Astrocyte (in vitro differentiated cells and primary cell): Measurements from ENCODE around the gene TLCD5. TPM values are rescaled to one million over a fixed set of nuclear protein-coding genes. Genes with fewer than 3 reads are reported as not detected.

Source experiments
- DNase-seq: peaks from one replicate; pipeline ENCODE4 v3.0.0-alpha.2; 2010; ENCODE audit warnings: low read depth
- FAIRE-seq: peaks from 2 replicates; lab custom pipeline; 2011; peaks lifted over from hg19 to GRCh38; lab: Jason Lieb, UNC
- H2AFZ ChIP-seq: 2 replicates; pipeline ENCODE4 v1.6.0; 2012; ENCODE audit warnings: low read depth, low read length, inconsistent platforms
- H3K27ac ChIP-seq: 2 replicates; pipeline ENCODE4 v1.5.1; 2011; ENCODE audit warnings: low read depth, low read length, inconsistent platforms
- H3K27me3 ChIP-seq: 2 replicates; pipeline ENCODE4 v1.6.0; 2011; ENCODE audit warnings: low read length, inconsistent platforms; ENCODE audit not compliant: insufficient read depth
- H3K36me3 ChIP-seq: 2 replicates; pipeline ENCODE4 v1.5.1; 2011; ENCODE audit warnings: low read length, inconsistent platforms; ENCODE audit not compliant: insufficient read depth
- H3K4me1 ChIP-seq: 2 replicates; pipeline ENCODE4 v1.5.1; 2011; ENCODE audit warnings: low read length, inconsistent platforms; ENCODE audit not compliant: insufficient read depth
- H3K4me2 ChIP-seq: 2 replicates; pipeline ENCODE4 v1.6.0; 2012; ENCODE audit warnings: low read length, inconsistent platforms
- H3K4me3 ChIP-seq: 2 replicates; pipeline ENCODE4 v1.5.1; 2011; ENCODE audit warnings: low read depth, mild to moderate bottlenecking, low read length, inconsistent platforms; ENCODE audit not compliant: insufficient read depth
- H3K79me2 ChIP-seq: 2 replicates; pipeline ENCODE4 v1.6.0; 2012; ENCODE audit warnings: mild to moderate bottlenecking, low read length, inconsistent platforms; ENCODE audit not compliant: insufficient read depth
- H3K9ac ChIP-seq: 2 replicates; pipeline ENCODE4 v1.6.0; 2012; ENCODE audit warnings: mild to moderate bottlenecking, low read length, inconsistent platforms
- H3K9me3 ChIP-seq: 2 replicates; pipeline ENCODE4 v1.5.1; 2012; ENCODE audit warnings: low read depth, mild to moderate bottlenecking, low read length, inconsistent platforms; ENCODE audit not compliant: insufficient read depth
- H4K20me1 ChIP-seq: 2 replicates; pipeline ENCODE4 v1.6.0; 2012; ENCODE audit warnings: low read length, inconsistent platforms; ENCODE audit not compliant: insufficient read depth
- H3K27ac Mint-ChIP-seq: one replicate; pipeline ENCODE4 v1.8.0; 2021; ENCODE audit warnings: mild to moderate bottlenecking, mixed read lengths; ENCODE audit not compliant: unreplicated experiment
- H3K27me3 Mint-ChIP-seq: one replicate; pipeline ENCODE4 v1.8.0; 2021; ENCODE audit warnings: low read depth, mixed read lengths; ENCODE audit not compliant: unreplicated experiment
- H3K36me3 Mint-ChIP-seq: one replicate; pipeline ENCODE4 v1.8.0; 2021; ENCODE audit warnings: low read depth, mixed read lengths; ENCODE audit not compliant: unreplicated experiment
- H3K4me1 Mint-ChIP-seq: one replicate; pipeline ENCODE4 v1.8.0; 2021; ENCODE audit warnings: low read depth, mixed read lengths; ENCODE audit not compliant: unreplicated experiment
- H3K4me3 Mint-ChIP-seq: one replicate; pipeline ENCODE4 v1.8.0; 2021; ENCODE audit warnings: mild to moderate bottlenecking, moderate library complexity, mixed read lengths; ENCODE audit not compliant: unreplicated experiment
- H3K9me3 Mint-ChIP-seq: one replicate; pipeline ENCODE4 v1.8.0; 2021; ENCODE audit warnings: mild to moderate bottlenecking, mixed read lengths; ENCODE audit not compliant: unreplicated experiment
- CTCF ChIP-seq: IDR thresholded peaks from 2 replicates; pipeline ENCODE4 v1.5.1; 2011; ENCODE audit warnings: low read depth, mild to moderate bottlenecking, inconsistent platforms, low read length, moderate library complexity; ENCODE audit not compliant: insufficient read depth
- EZH2 ChIP-seq: IDR thresholded peaks from 2 replicates; pipeline ENCODE4 v1.6.1; 2012; ENCODE audit warnings: mild to moderate bottlenecking, low read length, inconsistent platforms; ENCODE audit not compliant: insufficient read depth
- total RNA-seq: library from RNA; stranded (reverse); gene quantifications from 2 replicates; pipeline ENCODE4 v1.2.1, GENCODE V29; 2021

The TLCD5 gene
- total RNA-seq, 1 donor from 2014 or later: 9.5 TPM

- no peak for FAIRE-seq
Measured at GRCh38 chr11:120294096-120294495, 31.0 kb upstream of the TLCD5 start.

GRCh38 chr11:120295099-120295498 is 30.0 kb upstream of the TLCD5 start:
- no peak overlapping the region for H3K27ac Mint-ChIP-seq
- H3K9me3 Mint-ChIP-seq: no peaks in the 10 kb centered on the region
- Histone ChIP-seq H3K4me2 (no peak overlapping the region), H3K36me3 (no peaks in the 10 kb centered on the region), H3K4me1 (peaks cover 2% of the 10 kb centered on the region), H3K9me3 (no peaks in the 10 kb centered on the region), H2AFZ (no peak overlapping the region), H3K27me3 (peaks cover 45% of the 10 kb centered on the region), H3K27ac (no peak overlapping the region), H3K4me3 (no peak overlapping the region), H3K79me2 (no peaks in the 10 kb centered on the region), H3K9ac (no peak overlapping the region), H4K20me1 (no peaks in the 10 kb centered on the region)
- H3K4me3 Mint-ChIP-seq: no peak overlapping the region
- H3K4me1 Mint-ChIP-seq: no peaks in the 10 kb centered on the region
- H3K36me3 Mint-ChIP-seq: no peaks in the 10 kb centered on the region
- no peak for FAIRE-seq
- TF ChIP-seq EZH2 (no peak), CTCF (no peak)
- peaks cover 68% of the 10 kb centered on the region for H3K27me3 Mint-ChIP-seq
- DNase-seq: peak; percentile 37

More at GRCh38 chr11:120294096-120294495, 31.0 kb upstream of the TLCD5 start:
- no peak for DNase-seq
- Mint-ChIP-seq H3K27me3 (peaks cover 68% of the 10 kb centered on the region), H3K4me1 (no peaks in the 10 kb centered on the region), H3K27ac (no peak overlapping the region), H3K36me3 (no peaks in the 10 kb centered on the region), H3K4me3 (no peak overlapping the region), H3K9me3 (no peaks in the 10 kb centered on the region)
- H3K9ac ChIP-seq: no peak overlapping the region
- no peak overlapping the region for H2AFZ ChIP-seq
- peaks cover 47% of the 10 kb centered on the region for H3K27me3 ChIP-seq
- no peaks in the 10 kb centered on the region for H3K36me3 ChIP-seq
- H3K4me3 ChIP-seq: no peak overlapping the region
- no peaks in the 10 kb centered on the region for H3K9me3 ChIP-seq
- H3K4me1 ChIP-seq: peaks cover 2% of the 10 kb centered on the region
- TF ChIP-seq EZH2 (no peak), CTCF (no peak)
- H3K27ac ChIP-seq: no peak overlapping the region
- no peaks in the 10 kb centered on the region for H4K20me1 ChIP-seq
- H3K79me2 ChIP-seq: no peaks in the 10 kb centered on the region
- no peak overlapping the region for H3K4me2 ChIP-seq

- peaks cover 65% of the 10 kb centered on the region for H3K27me3 Mint-ChIP-seq
- peaks cover 2% of the 10 kb centered on the region for H3K4me1 ChIP-seq
- no peak overlapping the region for H2AFZ ChIP-seq
- FAIRE-seq (no peak), DNase-seq (no peak)
- TF ChIP-seq CTCF: no peak
- TF ChIP-seq EZH2: no peak
- H3K9me3 ChIP-seq: no peaks in the 10 kb centered on the region
- H3K4me3 ChIP-seq: no peak overlapping the region
- H3K27ac ChIP-seq: no peak overlapping the region
- H3K36me3 Mint-ChIP-seq: no peaks in the 10 kb centered on the region
- H3K27ac Mint-ChIP-seq: no peak overlapping the region
- H3K9me3 Mint-ChIP-seq: no peaks in the 10 kb centered on the region
- no peaks in the 10 kb centered on the region for H3K36me3 ChIP-seq
- H3K4me1 Mint-ChIP-seq: no peaks in the 10 kb centered on the region
- no peak overlapping the region for H3K9ac ChIP-seq
- H4K20me1 ChIP-seq: no peaks in the 10 kb centered on the region
- H3K27me3 ChIP-seq: peaks cover 36% of the 10 kb centered on the region
- H3K79me2 ChIP-seq: no peaks in the 10 kb centered on the region
- no peak overlapping the region for H3K4me2 ChIP-seq
- no peak overlapping the region for H3K4me3 Mint-ChIP-seq
Measured at GRCh38 chr11:120296554-120296953, 28.5 kb upstream of the TLCD5 start.
